Stimulated activated CD4-positive, alpha-beta T cell treated with anti-CD3 and anti-CD28 coated beads, Interleukin-12 subunit alpha, Interleukin-12 subunit beta, amount 100 ng/mL, for 48 hours (primary cell): ENCODE data around the gene MAP1S.

Source experiments
- DNase-seq, 3 donors: peaks; one replicate each; pipeline ENCODE4 v3.0.0-alpha.2; 2020; ENCODE audit warnings: low read depth in 2 of 3, low spot score in 1 of 3

Gene MAP1S

GRCh38 chr19:17718947-17719711 is at the start of gene MAP1S:
Gene MAP1S, plus strand, starts transcription at chr19:17719480. Its CDS starts 23 bp downstream, at chr19:17719503.
- peak in 2 of 3 donors; percentile 52 to 55 for DNase-seq

GRCh38 chr19:17671906-17672305 is 47.4 kb upstream of the MAP1S start:
- DNase-seq: peak in 1 of 3 donors; percentile 30

GRCh38 chr19:17673937-17674799 is 45.1 kb upstream of the MAP1S start:
- DNase-seq: no peak

- no peak for DNase-seq
These were observed 43.0 kb upstream of the MAP1S start for GRCh38 chr19:17676295-17676694.

GRCh38 chr19:17677002-17677401 is 42.3 kb upstream of the MAP1S start:
- no peak for DNase-seq

GRCh38 chr19:17678836-17679235 is 40.4 kb upstream of the MAP1S start:
- DNase-seq: no peak

GRCh38 chr19:17679526-17680229 is 39.6 kb upstream of the MAP1S start:
- DNase-seq: no peak

GRCh38 chr19:17680230-17680722 is 39.0 kb upstream of the MAP1S start:
- peak in 2 of 3 donors; percentile 15 for DNase-seq

- peak in 1 of 3 donors; percentile 12 for DNase-seq
These were observed 37.7 kb upstream of the MAP1S start for GRCh38 chr19:17681505-17682125.

GRCh38 chr19:17682273-17682672 is 37.0 kb upstream of the MAP1S start:
- DNase-seq: no peak

- DNase-seq: no peak
These were observed 36.2 kb upstream of the MAP1S start for GRCh38 chr19:17683078-17683477.

GRCh38 chr19:17684256-17684655 is 35.0 kb upstream of the MAP1S start:
- no peak for DNase-seq

GRCh38 chr19:17685451-17686022 is 33.7 kb upstream of the MAP1S start:
- no peak for DNase-seq

GRCh38 chr19:17686023-17686521 is 33.2 kb upstream of the MAP1S start:
- DNase-seq: no peak

- DNase-seq: no peak
These were observed 32.7 kb upstream of the MAP1S start for GRCh38 chr19:17686592-17687024.

- no peak for DNase-seq
These were observed 32.0 kb upstream of the MAP1S start for GRCh38 chr19:17687141-17687856.

GRCh38 chr19:17687857-17688784 is 31.2 kb upstream of the MAP1S start, which contains the start of gene UNC13A:
Gene UNC13A, minus strand, starts transcription at chr19:17688354. Its CDS starts 155 bp downstream, at chr19:17688199.
- DNase-seq: peak in 2 of 3 donors; percentile 27 to 34

- DNase-seq: no peak
These were observed 30.3 kb upstream of the MAP1S start for GRCh38 chr19:17688853-17689595.
